Adipose tissue (tissue), 3 donors: ENCODE data around the gene CHST14. TPM values are rescaled to one million over a fixed set of nuclear protein-coding genes. Genes with fewer than 3 reads are reported as not detected.
A peak's percentile ranks its signal among the peaks of the same experiment; 100 is the strongest.

Experiments used
- H3K27ac ChIP-seq: one replicate; pipeline ENCODE4 v1.5.1; 2013; ENCODE audit warnings: low read depth, low read length
- WGBS, 3 donors: extraction: QIAGEN DNeasy Blood & Tissue Kit; methylation state at CpG; one replicate each; pipeline ENCODE4 v1.1.7; 2013; 5-methylcytosine and 5-hydroxymethylcytosine counted together
- polyA plus RNA-seq, 3 donors: library from polyadenylated mRNA; stranded (reverse); fragments of 200-250 nt; gene quantifications; one replicate each; pipeline ENCODE4 v1.2.3, GENCODE V29; 2013
- donor health status: healthy with polysubstance abuse.
- donor health status: Bipolar disorder and iron deficiency.
- donor health status: healthy.

Gene CHST14, protein sequence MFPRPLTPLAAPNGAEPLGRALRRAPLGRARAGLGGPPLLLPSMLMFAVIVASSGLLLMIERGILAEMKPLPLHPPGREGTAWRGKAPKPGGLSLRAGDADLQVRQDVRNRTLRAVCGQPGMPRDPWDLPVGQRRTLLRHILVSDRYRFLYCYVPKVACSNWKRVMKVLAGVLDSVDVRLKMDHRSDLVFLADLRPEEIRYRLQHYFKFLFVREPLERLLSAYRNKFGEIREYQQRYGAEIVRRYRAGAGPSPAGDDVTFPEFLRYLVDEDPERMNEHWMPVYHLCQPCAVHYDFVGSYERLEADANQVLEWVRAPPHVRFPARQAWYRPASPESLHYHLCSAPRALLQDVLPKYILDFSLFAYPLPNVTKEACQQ
- polyA plus RNA-seq = 1 to 10 TPM; 4.7 to 7.4 (median 7.0) TPM

DNA sequence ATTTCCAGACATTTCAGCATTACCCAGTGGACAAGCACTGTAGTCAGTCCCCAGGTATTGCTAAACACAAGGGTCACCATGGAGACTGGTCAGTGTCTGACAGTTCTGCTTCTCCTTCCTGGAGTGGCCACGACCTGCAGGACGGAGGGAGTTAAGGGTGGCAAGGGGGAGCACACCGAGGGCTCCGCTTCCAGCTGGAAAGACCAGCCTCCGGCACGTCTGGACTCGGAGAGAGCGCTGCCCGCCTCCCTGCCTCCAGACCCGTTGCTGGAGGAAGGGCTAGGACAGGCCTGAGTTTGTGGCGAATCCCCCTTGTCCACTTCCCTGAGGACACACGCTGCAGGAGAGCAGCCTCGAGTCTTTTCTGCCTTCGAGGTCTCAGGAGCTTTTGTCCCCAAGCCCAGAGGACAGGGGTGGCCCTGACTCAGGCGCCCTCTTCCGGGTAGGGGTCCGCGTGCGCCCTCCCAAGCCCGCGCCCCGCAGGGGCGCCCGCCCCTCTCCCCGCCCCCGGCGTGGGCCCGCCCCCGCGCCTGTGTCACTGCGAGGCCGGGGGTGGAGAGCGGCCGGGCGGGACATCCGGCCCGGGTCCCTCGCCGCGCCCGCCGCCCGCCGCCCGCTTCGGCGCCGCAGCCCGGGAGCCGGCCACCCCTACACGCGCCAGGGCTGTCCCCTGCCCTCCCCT, at the start of gene CHST14:
CHST14 (plus strand) TSS at position 562 of the 682 bp plus-strand sequence. CDS start 230 bp downstream, outside the sequence.
- WGBS, 3 donors = 1 to 4% (median 1%) methylated on average over 26 to 52 of the region's 52 CpGs
- H3K27ac ChIP-seq = peak within 1 kb of the TSS; percentile 77

- no peak overlapping the region for H3K27ac ChIP-seq
- 11 to 17% (median 15%) methylated on average over 31 of the region's 31 CpGs for WGBS, 3 donors
These were observed 49.3 kb upstream of the CHST14 start for GRCh38 chr15:40421246-40422157.

- WGBS, 3 donors = 90 to 92% (median 91%) methylated on average over 6 of the region's 6 CpGs
- H3K27ac ChIP-seq = no peak overlapping the region
These were observed 46.2 kb upstream of the CHST14 start for GRCh38 chr15:40424483-40425115.

DNA sequence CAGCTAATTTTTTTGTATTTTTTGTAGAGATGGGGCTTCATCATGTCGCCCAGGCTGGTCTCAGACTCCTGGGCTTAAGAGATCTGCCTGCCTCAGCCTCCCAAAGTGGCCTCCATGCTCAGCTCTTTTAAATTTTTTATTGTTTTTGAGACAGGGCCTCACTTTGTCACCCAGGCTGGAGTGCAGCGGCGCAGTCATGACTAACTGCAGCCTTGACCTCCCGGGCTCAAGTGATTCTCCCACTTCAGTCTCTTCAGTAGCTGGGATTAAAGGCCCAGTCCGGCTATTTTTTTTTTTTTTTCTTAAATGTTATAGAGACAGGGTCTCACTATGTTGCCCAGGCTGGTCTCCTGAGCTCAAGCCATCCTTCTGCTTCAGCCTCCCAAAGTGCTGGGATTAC, 45.1 kb upstream of the CHST14 start:
- WGBS, 3 donors = 93 to 97% (median 96%) methylated on average over 5 of the region's 5 CpGs
- H3K27ac ChIP-seq = no peak overlapping the region

- no peak overlapping the region for H3K27ac ChIP-seq
- 41 to 90% (median 89%) methylated on average over 9 of the region's 9 CpGs for WGBS, 3 donors
These were observed 43.6 kb upstream of the CHST14 start for GRCh38 chr15:40427188-40427587.

- 71 to 98% (median 93%) methylated on average over 4 of the region's 4 CpGs for WGBS, 3 donors
- no peak overlapping the region for H3K27ac ChIP-seq
These were observed 42.6 kb upstream of the CHST14 start for GRCh38 chr15:40428185-40428584.

DNA sequence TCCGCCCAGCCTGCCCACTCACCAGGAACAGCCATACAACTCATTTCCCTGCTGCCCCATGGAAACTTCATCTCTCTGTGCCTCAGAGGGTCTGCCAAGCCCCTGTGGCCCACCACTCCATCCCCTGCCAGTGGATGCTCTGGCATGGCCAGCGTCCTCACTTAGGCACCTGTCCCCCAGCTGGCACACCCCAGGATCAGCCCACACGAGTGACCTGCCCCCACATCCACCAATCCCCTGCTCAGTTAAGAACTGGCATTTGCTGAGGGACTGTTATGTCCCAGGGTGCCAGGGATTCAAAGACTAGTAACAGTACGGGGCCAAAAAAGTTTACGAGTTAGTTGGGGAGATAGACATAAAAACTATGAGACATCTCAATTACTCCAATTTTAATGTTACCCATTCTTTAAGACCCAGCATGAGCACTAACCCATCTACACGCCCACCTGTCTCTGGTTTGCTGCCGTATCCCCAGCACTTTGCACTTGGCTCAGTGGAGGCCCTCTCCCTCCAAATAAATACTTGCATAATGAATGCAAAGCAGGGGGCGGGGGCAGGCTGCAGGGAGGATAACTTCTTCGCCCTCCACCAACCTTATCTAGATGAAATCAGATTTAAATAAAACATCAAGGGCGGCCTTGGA, 41.6 kb upstream of the CHST14 start:
- no peak overlapping the region for H3K27ac ChIP-seq
- 83 to 88% (median 87%) methylated on average over 10 of the region's 10 CpGs for WGBS, 3 donors

GRCh38 chr15:40430271-40430805, 40.4 kb upstream of the CHST14 start:
- WGBS, 3 donors = 57 to 71% (median 64%) methylated on average over 10 of the region's 10 CpGs
- no peak overlapping the region for H3K27ac ChIP-seq

- H3K27ac ChIP-seq = no peak overlapping the region
- 57 to 68% (median 58%) methylated on average over 20 of the region's 20 CpGs for WGBS, 3 donors
These were observed 35.6 kb upstream of the CHST14 start for GRCh38 chr15:40435023-40435709.

- no peak overlapping the region for H3K27ac ChIP-seq
- 19 to 31% (median 19%) methylated on average over 14 to 15 of the region's 15 CpGs for WGBS, 3 donors
These were observed 35.1 kb upstream of the CHST14 start for GRCh38 chr15:40435710-40436089.

DNA sequence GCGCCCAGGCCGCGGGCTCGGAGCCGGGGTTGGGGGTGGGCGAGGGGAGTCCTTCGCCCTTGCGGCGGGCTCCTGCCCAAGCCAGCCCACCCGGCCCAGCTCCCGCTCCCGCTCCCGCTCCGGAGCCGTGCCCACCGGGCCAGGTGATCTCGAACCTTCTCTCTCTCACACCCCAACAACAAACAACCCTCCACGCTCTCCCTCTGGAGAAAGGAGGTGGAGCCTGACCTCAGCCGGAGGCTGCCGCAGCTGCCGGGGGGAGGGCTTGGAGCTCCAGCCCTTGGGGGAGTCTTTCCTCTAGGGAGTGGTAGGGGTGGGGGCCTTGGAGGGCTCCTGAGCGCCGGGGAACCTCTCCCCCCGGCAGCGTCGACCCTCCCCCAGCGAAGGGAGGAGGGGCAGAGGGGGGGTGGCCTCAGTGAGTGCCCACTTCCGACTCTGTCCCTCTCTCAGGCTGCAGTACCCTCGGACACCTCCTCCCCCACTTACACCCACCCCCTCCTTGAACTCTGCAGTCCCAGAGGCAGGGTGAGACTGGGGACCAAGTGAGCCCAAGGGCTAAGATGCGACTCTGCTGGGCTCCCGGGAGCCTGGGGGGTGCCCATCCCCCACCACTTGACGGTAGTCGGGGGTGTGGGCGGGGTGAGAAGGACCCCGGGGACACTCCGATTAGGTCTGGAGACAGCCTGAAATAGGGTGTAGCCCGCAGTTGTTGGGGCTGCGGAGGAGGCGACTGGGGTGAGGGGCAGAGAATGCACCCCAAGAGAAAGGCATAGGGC, 34.5 kb upstream of the CHST14 start:
- no peak overlapping the region for H3K27ac ChIP-seq
- 1 to 2% (median 2%) methylated on average over 32 to 37 of the region's 39 CpGs for WGBS, 3 donors

DNA sequence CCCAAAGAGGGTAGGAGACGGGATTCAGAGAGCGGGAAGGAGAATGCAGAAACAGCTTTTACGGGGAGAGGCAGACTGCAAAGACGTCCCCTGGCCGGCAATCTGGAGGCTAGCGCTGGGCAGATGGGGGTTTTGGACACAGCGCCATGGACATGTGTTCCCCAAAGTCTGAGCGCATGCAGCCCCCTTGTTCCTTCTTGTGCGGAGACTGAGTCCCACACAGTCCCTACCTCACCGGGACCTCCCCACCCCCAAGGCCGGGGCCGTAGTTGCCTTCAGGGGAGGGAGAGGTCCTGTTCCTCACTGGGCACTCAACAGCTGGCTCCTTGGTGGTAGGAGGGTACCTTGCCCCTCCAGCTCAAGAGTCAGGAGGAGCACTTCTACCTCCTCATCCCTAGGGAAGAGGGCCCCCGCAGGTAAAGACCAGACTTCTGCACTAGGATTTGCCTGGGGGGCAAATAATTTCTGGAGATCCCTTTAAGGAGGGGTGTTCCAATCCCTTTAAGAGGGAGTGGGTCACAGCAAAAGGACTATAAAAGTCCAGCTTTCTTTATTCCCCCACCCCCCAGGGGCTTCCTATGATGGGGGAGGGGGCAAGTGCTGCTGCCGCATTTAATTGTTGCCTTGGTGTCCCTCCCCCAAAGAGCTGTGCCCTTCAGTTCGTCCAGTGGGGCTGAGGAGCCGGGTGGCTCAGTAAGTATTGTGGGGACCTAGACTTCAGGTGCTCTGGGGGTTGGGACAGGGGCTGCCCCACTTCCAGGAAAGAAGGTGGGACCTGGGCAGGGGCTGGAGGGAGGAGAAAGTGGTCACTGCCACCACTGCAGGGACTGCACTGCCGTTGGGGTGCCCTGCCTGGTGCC, 33.7 kb upstream of the CHST14 start:
- no peak overlapping the region for H3K27ac ChIP-seq
- 14 to 46% (median 18%) methylated on average over 17 of the region's 17 CpGs for WGBS, 3 donors

- 62 to 68% (median 63%) methylated on average over 21 of the region's 21 CpGs for WGBS, 3 donors
These were observed 32.8 kb upstream of the CHST14 start for GRCh38 chr15:40437752-40438687.

DNA sequence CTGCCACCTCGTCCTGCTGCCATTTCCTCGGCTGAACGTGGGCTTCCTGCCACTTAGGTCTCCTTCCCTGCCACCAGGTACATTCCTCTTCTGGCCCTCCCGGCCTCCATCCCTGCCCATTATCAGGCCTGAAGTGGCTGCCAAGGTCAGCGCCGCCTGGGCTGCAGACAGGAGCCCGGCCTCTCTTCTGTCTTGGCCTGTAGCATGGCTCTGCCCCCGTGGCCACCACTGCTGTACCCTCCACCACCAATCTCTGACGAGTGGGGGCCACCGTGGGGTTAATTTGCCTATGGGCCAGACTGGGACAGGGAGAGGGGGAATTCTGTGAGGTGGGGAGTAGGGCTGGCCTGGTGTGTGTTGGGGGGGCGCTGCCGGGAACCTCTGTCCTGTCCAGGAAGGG, 32.1 kb upstream of the CHST14 start:
- no peak overlapping the region for H3K27ac ChIP-seq
- WGBS, 3 donors = 32 to 74% (median 66%) methylated on average over 12 of the region's 12 CpGs

More at GRCh38 chr15:40437752-40438687, 32.8 kb upstream of the CHST14 start:
- no peak overlapping the region for H3K27ac ChIP-seq
